Airway epithelial cell (primary cell): ENCODE data around the gene SLC46A3. TPM values are rescaled to one million over a fixed set of nuclear protein-coding genes. Genes with fewer than 3 reads are reported as not detected.

ENCODE experiments used
- total RNA-seq: library from RNA; depleted of rRNA; stranded (reverse); fragments of >200 nt; gene quantifications from 2 replicates; pipeline ENCODE4 v1.2.3, GENCODE V29; 2015

SLC46A3 gene, protein sequence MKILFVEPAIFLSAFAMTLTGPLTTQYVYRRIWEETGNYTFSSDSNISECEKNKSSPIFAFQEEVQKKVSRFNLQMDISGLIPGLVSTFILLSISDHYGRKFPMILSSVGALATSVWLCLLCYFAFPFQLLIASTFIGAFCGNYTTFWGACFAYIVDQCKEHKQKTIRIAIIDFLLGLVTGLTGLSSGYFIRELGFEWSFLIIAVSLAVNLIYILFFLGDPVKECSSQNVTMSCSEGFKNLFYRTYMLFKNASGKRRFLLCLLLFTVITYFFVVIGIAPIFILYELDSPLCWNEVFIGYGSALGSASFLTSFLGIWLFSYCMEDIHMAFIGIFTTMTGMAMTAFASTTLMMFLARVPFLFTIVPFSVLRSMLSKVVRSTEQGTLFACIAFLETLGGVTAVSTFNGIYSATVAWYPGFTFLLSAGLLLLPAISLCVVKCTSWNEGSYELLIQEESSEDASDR
- total RNA-seq, result 3.1 and 3.4 TPM in 2 replicates

DNA sequence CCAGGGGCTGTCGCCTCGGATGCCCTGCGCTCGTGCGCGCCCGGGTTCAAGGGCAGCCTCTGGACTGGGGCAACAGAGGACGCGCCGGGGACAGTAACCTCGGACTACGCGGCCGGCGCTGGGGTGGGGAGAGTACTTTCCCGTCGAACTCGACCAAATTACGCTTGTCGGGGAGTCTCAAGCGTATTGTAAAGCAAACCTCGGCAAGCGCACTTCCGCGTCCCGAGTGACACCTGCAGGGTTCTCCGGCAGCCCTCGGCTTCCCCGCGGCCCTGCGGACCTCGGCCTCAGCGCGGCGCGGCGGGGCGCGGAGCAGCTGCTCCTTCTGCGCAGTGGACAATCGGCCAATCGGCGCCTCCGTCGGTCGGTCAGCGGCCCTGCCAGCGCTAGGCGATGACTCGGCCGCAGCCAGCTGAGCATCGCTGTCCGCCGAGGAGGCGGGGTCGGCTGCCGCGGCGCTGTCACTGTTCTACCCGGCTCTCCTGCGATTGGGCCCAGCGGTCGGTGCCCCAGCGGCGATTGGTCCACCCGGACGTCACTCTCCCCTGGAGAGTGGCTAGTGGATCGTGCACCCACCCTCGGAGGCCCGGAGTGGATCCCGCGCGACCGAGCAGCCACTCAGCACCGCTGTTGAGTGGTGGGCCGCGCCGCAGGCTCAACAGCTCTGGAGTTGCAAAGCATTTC, at the start of gene SLC46A3:
Gene SLC46A3, minus strand, starts transcription at position 428 of the 684 bp plus-strand sequence. CDS start 972 bp downstream, outside the sequence.

DNA sequence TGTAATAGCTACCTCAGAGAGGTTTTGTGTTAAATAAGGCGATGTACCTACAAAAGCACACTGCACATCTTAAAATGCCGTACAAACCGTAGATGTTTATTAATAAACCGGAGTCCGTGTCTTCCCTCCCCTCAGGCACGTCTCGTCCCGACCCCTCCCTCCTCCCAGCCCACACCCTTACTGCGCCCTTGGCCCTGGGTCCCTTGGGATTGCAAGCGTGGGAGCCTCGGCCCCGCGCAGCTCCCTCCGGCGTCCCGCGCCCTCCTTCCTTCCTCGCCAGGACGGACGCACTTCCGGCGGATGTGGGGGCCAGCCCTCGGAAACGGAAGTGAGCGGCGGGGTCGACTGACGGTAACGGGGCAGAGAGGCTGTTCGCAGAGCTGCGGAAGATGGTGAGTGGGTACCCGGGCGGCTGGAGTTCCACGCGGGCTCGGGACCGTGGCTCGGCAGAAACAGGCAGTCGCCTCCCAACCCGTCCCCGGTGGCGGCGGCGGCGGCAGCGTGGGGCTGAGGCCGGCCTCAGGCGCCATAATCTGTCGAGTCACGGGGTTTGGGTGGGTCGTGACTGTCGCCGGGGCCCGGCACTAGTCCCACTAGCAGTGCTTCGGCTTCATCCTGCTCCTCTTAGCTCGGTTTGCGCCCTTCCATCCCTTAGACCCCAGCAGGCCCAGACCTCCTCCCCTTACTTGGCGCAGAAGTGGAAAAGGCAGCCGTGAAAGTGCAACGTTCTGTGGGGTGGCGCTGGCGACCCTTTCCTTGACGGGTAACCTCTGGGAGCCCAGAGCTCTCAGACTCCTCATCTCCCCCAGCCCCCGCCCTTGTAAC, 59.8 kb downstream of the SLC46A3 start, which contains the start of gene POMP:
Gene POMP, plus strand, starts transcription at position 335 of the 825 bp plus-strand sequence. Its CDS starts 55 bp downstream, at position 390.

Other genes starting within 250 kb of the SLC46A3 start
- gene FLT1, start 223.8 kb downstream of the SLC46A3 start, total RNA-seq, result 0.21 and 0.70 TPM in 2 replicates
- 142 and 160 TPM in 2 replicates for gene POMP, start 59.8 kb downstream of the SLC46A3 start, total RNA-seq
- gene MTUS2, start 101.4 kb upstream of the SLC46A3 start, total RNA-seq, result under 0.01 TPM in 1 of 2 replicates, not detected in the other